Measurements from ENCODE around the gene UBQLN1. TPM values are rescaled to one million over a fixed set of nuclear protein-coding genes. Genes with fewer than 3 reads are reported as not detected.
"Not testable (repeated sequence)": the region's sequence is repeated elsewhere in the genome, so short reads cannot be mapped to it uniquely, and the experiment has no call there.

The UBQLN1 gene
- total RNA-seq, result 10 to 100 TPM; 88.9 to 92.9 TPM

DNA sequence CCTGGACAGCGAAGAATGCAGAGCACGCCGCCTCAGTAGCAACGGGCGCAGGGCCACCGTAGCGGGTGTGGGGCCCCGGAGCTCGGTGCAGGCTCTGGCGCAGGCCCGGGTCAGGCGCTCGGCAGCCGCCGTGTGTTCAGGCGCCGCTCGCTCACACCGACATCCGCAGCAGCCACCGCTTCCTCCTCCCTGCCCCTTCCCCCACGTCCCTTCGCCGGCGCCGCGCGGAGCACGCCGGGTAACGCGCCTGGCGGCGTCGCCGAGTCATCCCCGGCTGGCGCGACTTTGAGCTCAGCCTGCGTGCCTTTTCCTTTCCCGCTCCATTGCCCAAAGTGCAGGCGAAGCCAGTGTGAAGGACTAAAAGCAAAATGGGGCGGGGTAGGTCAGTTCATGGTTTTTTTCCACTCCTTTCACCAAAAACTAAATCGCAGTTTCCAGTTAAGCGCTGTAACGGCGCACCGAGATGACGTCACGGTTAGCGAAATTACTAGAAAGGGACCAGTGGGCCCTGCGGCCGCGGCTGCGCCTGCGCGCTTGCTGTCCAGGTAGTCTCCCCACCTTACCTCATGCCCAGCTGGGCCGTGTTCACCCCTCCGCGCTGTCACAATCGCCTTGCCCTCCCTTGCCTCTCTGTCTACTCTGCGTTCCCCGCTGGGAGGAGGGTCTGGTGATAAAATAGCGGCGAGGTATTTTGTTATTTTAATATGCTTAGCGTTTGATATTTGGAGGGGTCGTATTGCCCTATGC is at the start of gene UBQLN1:
UBQLN1 (minus strand) TSS at position 191 of the 747 bp plus-strand sequence. CDS start 279 bp downstream, outside the sequence.
- Mint-ChIP-seq H3K9me3 (no peaks in the 10 kb centered on the region), H3K4me1 (peaks cover 33% of the 10 kb centered on the region), H3K36me3 (peaks cover 23% of the 10 kb centered on the region), H3K4me3 (peak within 1 kb of the TSS; percentile 93), H3K27me3 (no peaks in the 10 kb centered on the region), H3K27ac (peak within 1 kb of the TSS; percentile 100)
- peak; percentile 90 for DNase-seq

GRCh38 chr9:83754383-83754977 is 46.7 kb upstream of the UBQLN1 start:
- no peaks in the 10 kb centered on the region for H3K9me3 Mint-ChIP-seq
- H3K4me3 Mint-ChIP-seq, result no peak overlapping the region
- no peaks in the 10 kb centered on the region for H3K27me3 Mint-ChIP-seq
- no peak for DNase-seq
- no peaks in the 10 kb centered on the region for H3K4me1 Mint-ChIP-seq
- H3K27ac Mint-ChIP-seq, result no peak overlapping the region
- H3K36me3 Mint-ChIP-seq, result peaks cover 4% of the 10 kb centered on the region

DNA sequence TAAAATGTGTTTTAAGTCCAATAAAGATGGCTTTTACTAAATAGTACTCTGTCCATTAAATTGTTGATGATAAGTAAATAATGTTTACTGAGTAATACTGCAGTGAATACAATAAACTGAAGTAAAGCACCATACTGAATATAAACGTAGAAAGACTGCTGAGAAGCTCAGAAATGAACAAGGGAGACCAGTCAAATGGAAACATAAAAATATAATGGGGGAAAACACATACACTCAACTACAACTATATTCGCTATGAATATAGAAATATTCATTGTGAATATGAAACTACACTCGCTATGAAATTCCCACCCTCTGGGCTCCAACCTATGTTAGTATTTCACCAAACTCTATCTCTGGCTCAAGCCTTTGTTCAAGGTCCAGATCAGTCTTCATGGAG is 41.9 kb upstream of the UBQLN1 start:
- H3K9me3 Mint-ChIP-seq, result no peaks in the 10 kb centered on the region
- peaks cover 4% of the 10 kb centered on the region for H3K36me3 Mint-ChIP-seq
- DNase-seq, result no peak
- no peak overlapping the region for H3K27ac Mint-ChIP-seq
- no peaks in the 10 kb centered on the region for H3K27me3 Mint-ChIP-seq
- H3K4me3 Mint-ChIP-seq, result no peak overlapping the region
- peaks cover 6% of the 10 kb centered on the region for H3K4me1 Mint-ChIP-seq

DNA sequence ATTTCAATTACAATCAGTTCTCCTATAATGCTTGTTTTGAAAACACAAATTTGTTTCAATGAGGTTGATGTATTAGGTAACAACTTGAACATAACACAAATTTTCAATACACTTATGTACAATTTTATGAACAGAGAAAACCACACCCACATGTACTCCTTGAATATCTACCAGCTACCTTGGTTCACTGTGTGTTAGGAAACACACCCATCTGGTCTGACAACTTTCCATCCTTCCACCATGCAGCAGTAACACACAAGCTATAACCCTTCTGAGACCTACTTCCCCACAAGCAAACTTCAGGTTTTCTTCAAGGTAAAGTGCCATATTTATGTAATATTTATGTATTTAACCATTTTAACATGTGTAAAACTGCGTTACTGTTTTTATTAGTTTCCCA is 36.4 kb upstream of the UBQLN1 start:
- H3K27ac Mint-ChIP-seq, result no peak overlapping the region
- H3K4me3 Mint-ChIP-seq, result no peak overlapping the region
- H3K36me3 Mint-ChIP-seq, result peaks cover under 1% of the 10 kb centered on the region
- DNase-seq, result no peak
- H3K9me3 Mint-ChIP-seq, result no peaks in the 10 kb centered on the region
- H3K27me3 Mint-ChIP-seq, result no peaks in the 10 kb centered on the region
- H3K4me1 Mint-ChIP-seq, result peaks cover 6% of the 10 kb centered on the region

- DNase-seq, result no peak
- Mint-ChIP-seq H3K4me3 (no peak overlapping the region), H3K9me3 (peaks cover 14% of the 10 kb centered on the region), H3K27me3 (no peaks in the 10 kb centered on the region), H3K36me3 (peaks cover 5% of the 10 kb centered on the region), H3K27ac (no peak overlapping the region), H3K4me1 (peaks cover 5% of the 10 kb centered on the region)
These were observed 26.0 kb upstream of the UBQLN1 start for GRCh38 chr9:83733739-83734138.

- not testable (repeated sequence) for DNase-seq, H3K4me3 Mint-ChIP-seq, H3K36me3 Mint-ChIP-seq, H3K27ac Mint-ChIP-seq, H3K4me1 Mint-ChIP-seq, H3K9me3 Mint-ChIP-seq, H3K27me3 Mint-ChIP-seq
These were observed 21.0 kb upstream of the UBQLN1 start for GRCh38 chr9:83728591-83729368.

DNA sequence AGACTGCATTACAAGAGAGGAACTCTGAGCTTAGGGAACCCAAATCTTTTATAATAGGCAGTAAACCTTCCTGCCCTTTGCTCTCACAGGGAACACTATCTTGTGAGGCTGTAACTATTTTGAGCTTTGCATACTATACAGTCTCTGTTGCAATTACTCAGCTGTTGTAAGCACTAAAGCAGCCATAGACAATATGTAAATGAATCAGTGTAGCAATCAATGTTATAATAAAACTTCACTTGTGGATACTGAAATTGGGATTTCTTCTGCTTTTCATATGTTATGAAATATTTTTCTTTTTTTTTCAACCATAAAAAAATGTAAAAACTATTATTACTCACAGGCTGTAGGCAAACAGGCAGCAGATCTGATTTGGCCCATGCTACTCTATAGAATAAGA is 16.7 kb upstream of the UBQLN1 start:
- Mint-ChIP-seq H3K4me3 (no peak overlapping the region), H3K27me3 (no peaks in the 10 kb centered on the region), H3K36me3 (no peaks in the 10 kb centered on the region), H3K27ac (no peak overlapping the region), H3K4me1 (no peaks in the 10 kb centered on the region), H3K9me3 (no peaks in the 10 kb centered on the region)
- DNase-seq, result no peak

- no peak for DNase-seq
- Mint-ChIP-seq H3K27me3 (no peaks in the 10 kb centered on the region), H3K4me3 (no peak overlapping the region)
These were observed 15.2 kb upstream of the UBQLN1 start for GRCh38 chr9:83722726-83723495.

DNA sequence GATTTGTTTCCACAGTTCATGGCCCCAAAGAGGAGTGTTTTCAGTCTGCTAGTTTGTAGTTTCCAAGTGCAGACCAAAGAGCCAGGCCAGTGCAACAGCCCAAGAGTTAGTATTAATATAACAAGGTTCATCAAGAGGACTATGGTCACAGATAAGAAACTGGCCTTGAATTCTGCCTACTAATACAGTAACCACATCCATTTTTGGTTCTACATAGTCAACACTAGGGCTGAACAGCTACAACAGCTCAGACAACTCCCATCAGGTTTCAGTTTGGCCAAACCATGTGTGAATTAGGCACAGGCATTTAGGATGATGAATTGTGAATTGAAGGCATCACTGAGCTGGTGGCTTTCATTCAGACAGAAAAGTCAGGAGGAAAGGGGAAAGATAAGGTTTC is 13.8 kb upstream of the UBQLN1 start:
- Mint-ChIP-seq H3K27ac (no peak overlapping the region), H3K9me3 (peaks cover 2% of the 10 kb centered on the region), H3K4me3 (no peak overlapping the region), H3K4me1 (no peaks in the 10 kb centered on the region), H3K36me3 (no peaks in the 10 kb centered on the region), H3K27me3 (no peaks in the 10 kb centered on the region)
- no peak for DNase-seq

More at GRCh38 chr9:83722726-83723495, 15.2 kb upstream of the UBQLN1 start:
- Mint-ChIP-seq H3K9me3 (no peaks in the 10 kb centered on the region), H3K36me3 (no peaks in the 10 kb centered on the region), H3K27ac (no peak overlapping the region), H3K4me1 (no peaks in the 10 kb centered on the region)

DNA sequence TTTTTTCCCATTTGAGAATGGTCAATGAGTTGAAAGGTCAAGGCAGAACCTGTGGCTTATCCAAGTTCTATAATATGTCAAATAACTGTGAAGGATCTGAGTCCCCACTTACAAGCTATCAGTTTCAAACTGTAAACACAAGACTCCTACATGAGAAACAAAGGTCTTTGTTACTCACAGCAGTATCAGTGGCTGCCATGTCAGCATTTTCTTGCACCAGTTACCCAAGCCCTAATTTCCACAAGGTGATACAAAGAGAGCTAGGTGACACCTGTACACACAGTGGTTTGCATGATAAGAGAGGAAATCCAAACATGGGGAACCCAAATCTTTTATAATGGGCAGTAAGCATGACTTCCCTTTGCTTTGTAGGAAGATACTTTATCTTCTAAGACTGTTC is 8.0 kb upstream of the UBQLN1 start:
- Mint-ChIP-seq H3K27me3 (no peaks in the 10 kb centered on the region), H3K27ac (no peak overlapping the region), H3K4me1 (peaks cover 4% of the 10 kb centered on the region), H3K4me3 (no peak overlapping the region), H3K36me3 (no peaks in the 10 kb centered on the region), H3K9me3 (peaks cover 2% of the 10 kb centered on the region)
- no peak for DNase-seq

DNA sequence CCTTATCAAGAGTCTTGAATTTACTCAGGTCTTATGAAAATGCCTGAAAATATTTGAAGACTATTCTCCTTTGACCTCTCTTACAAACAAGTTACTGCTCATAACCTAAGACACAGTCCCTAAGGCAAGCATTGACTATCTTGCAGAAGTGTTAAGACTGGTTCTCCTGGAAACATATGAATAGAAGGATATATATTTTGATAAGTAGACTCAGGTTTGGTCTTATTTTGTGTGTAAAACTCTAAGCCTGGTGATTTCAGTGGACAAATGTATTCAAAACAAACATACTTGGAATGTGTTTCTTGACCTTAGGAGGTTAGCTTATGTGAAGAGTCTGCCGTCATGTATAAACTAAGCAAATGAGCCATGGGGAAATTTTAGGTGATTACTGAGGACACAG is 7.5 kb upstream of the UBQLN1 start:
- no peak for DNase-seq
- no peaks in the 10 kb centered on the region for H3K27me3 Mint-ChIP-seq
- H3K9me3 Mint-ChIP-seq, result peaks cover 2% of the 10 kb centered on the region

GRCh38 chr9:83714329-83714728 is 6.6 kb upstream of the UBQLN1 start:
- Mint-ChIP-seq H3K4me1 (peaks cover 5% of the 10 kb centered on the region), H3K36me3 (no peaks in the 10 kb centered on the region), H3K27me3 (no peaks in the 10 kb centered on the region)

More for the DNA sequence above, 7.5 kb upstream of the UBQLN1 start:
- Mint-ChIP-seq H3K36me3 (no peaks in the 10 kb centered on the region), H3K27ac (no peak overlapping the region), H3K4me3 (no peak overlapping the region), H3K4me1 (peaks cover 4% of the 10 kb centered on the region)

DNA sequence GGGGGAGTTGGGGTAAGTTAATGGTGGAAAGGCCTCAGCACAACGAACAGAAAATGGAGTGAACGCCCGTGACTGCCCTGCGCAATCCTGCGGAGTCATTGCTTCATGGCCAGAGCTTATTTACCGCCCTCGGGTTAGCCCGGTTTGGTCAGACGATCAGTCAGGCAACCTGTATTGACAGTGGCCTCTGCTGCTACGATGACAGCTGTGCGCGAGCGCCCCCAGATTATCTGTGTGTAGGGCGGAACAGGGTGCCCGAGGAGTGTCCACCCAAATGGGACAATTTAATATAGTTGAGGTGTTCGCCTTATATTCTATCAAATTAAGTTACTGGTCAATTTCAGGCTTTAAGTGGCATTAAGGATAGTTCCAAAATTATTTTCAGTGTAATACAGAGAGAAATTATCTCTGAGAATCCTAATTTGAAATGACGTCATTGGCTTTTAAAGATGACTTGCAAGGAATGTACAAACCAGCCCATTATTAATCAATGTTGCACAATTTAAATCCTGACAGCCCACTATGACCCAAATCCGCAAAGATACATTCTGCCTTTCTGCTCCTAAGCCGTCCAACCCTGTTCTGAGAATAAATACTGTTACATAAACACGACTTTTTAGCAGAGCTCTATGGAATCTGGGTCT is 879 bp upstream of the UBQLN1 start:
- Mint-ChIP-seq H3K4me3 (peak overlapping the region; percentile 93), H3K36me3 (peaks cover 22% of the 10 kb centered on the region), H3K9me3 (no peaks in the 10 kb centered on the region), H3K27ac (peak overlapping the region; percentile 100), H3K4me1 (peaks cover 31% of the 10 kb centered on the region), H3K27me3 (no peaks in the 10 kb centered on the region)
- peak; percentile 55 for DNase-seq

More at GRCh38 chr9:83714329-83714728, 6.6 kb upstream of the UBQLN1 start:
- Mint-ChIP-seq H3K4me3 (no peak overlapping the region), H3K9me3 (peaks cover 2% of the 10 kb centered on the region), H3K27ac (no peak overlapping the region)
- no peak for DNase-seq

GRCh38 chr9:83707518-83707767 is 315 bp downstream of the UBQLN1 start:
- peak overlapping the region; percentile 100 for H3K27ac Mint-ChIP-seq
- no peaks in the 10 kb centered on the region for H3K9me3 Mint-ChIP-seq
- peaks cover 25% of the 10 kb centered on the region for H3K36me3 Mint-ChIP-seq
- peak overlapping the region; percentile 93 for H3K4me3 Mint-ChIP-seq
- DNase-seq, result no peak
- H3K4me1 Mint-ChIP-seq, result peaks cover 35% of the 10 kb centered on the region
- H3K27me3 Mint-ChIP-seq, result no peaks in the 10 kb centered on the region
